ENCODE results near the gene GADD45G. TPM values are rescaled to one million over a fixed set of nuclear protein-coding genes. Genes with fewer than 3 reads are reported as not detected.

Gene GADD45G
- total RNA-seq, 1 donor from 2014 or later: 19.9 TPM

GRCh38 chr9:89641980-89642379, 37.2 kb downstream of the GADD45G start:
- intact Hi-C loops (cut with micrococcal nuclease): no loop called here
- H3K36me3 Mint-ChIP-seq (ENCODE audit: low read depth): no peaks in the 10 kb centered on the region

GRCh38 chr9:89642789-89643188, 38.0 kb downstream of the GADD45G start:
- Mint-ChIP-seq H3K27me3 (ENCODE audit: low read depth) (peaks cover 17% of the 10 kb centered on the region), H3K4me3 (ENCODE audit: low read depth) (no peak overlapping the region), H3K36me3 (ENCODE audit: low read depth) (no peaks in the 10 kb centered on the region), H3K9me3 (no peaks in the 10 kb centered on the region), H3K27ac (no peak overlapping the region), H3K4me1 (ENCODE audit: low read depth) (peaks cover 3% of the 10 kb centered on the region)
- intact Hi-C loops (cut with micrococcal nuclease): no loop called here
- DNase-seq (ENCODE audit: low spot score): no peak

More at GRCh38 chr9:89641980-89642379, 37.2 kb downstream of the GADD45G start:
- peaks cover 17% of the 10 kb centered on the region for H3K27me3 Mint-ChIP-seq (ENCODE audit: low read depth)
- no peaks in the 10 kb centered on the region for H3K9me3 Mint-ChIP-seq
- peaks cover 3% of the 10 kb centered on the region for H3K4me1 Mint-ChIP-seq (ENCODE audit: low read depth)
- no peak overlapping the region for H3K27ac Mint-ChIP-seq
- DNase-seq (ENCODE audit: low spot score): no peak
- H3K4me3 Mint-ChIP-seq (ENCODE audit: low read depth): no peak overlapping the region

GRCh38 chr9:89646189-89646939, 41.6 kb downstream of the GADD45G start:
- intact Hi-C loops (cut with micrococcal nuclease): no loop called here
- Mint-ChIP-seq H3K27ac (no peak overlapping the region), H3K4me3 (ENCODE audit: low read depth) (no peak overlapping the region), H3K27me3 (ENCODE audit: low read depth) (peaks cover 25% of the 10 kb centered on the region), H3K9me3 (no peaks in the 10 kb centered on the region), H3K4me1 (ENCODE audit: low read depth) (peaks cover 3% of the 10 kb centered on the region), H3K36me3 (ENCODE audit: low read depth) (no peaks in the 10 kb centered on the region)
- DNase-seq (ENCODE audit: low spot score): no peak

- Mint-ChIP-seq H3K4me3 (ENCODE audit: low read depth) (no peak overlapping the region), H3K36me3 (ENCODE audit: low read depth) (no peaks in the 10 kb centered on the region), H3K27ac (no peak overlapping the region), H3K27me3 (ENCODE audit: low read depth) (peaks cover 28% of the 10 kb centered on the region), H3K4me1 (ENCODE audit: low read depth) (peaks cover 2% of the 10 kb centered on the region), H3K9me3 (no peaks in the 10 kb centered on the region)
- no peak for DNase-seq (ENCODE audit: low spot score)
- intact Hi-C loops (cut with micrococcal nuclease): no loop called here
Measured at GRCh38 chr9:89647366-89648128, 42.7 kb downstream of the GADD45G start.

- Mint-ChIP-seq H3K4me1 (ENCODE audit: low read depth) (no peaks in the 10 kb centered on the region), H3K27ac (no peak overlapping the region), H3K27me3 (ENCODE audit: low read depth) (peaks cover 30% of the 10 kb centered on the region), H3K36me3 (ENCODE audit: low read depth) (no peaks in the 10 kb centered on the region), H3K4me3 (ENCODE audit: low read depth) (no peak overlapping the region), H3K9me3 (no peaks in the 10 kb centered on the region)
- intact Hi-C loops (cut with micrococcal nuclease): no loop called here
- no peak for DNase-seq (ENCODE audit: low spot score)
Measured at GRCh38 chr9:89648247-89649000, 43.6 kb downstream of the GADD45G start.

- Mint-ChIP-seq H3K4me3 (ENCODE audit: low read depth) (no peak overlapping the region), H3K27me3 (ENCODE audit: low read depth) (peaks cover 29% of the 10 kb centered on the region), H3K9me3 (no peaks in the 10 kb centered on the region), H3K4me1 (ENCODE audit: low read depth) (no peaks in the 10 kb centered on the region), H3K27ac (no peak overlapping the region), H3K36me3 (ENCODE audit: low read depth) (no peaks in the 10 kb centered on the region)
- intact Hi-C loops (cut with micrococcal nuclease): no loop called here
- no peak for DNase-seq (ENCODE audit: low spot score)
Measured at GRCh38 chr9:89649039-89649691, 44.4 kb downstream of the GADD45G start.

- H3K9me3 Mint-ChIP-seq: no peaks in the 10 kb centered on the region
- H3K27me3 Mint-ChIP-seq (ENCODE audit: low read depth): peaks cover 23% of the 10 kb centered on the region
- DNase-seq (ENCODE audit: low spot score): no peak
- H3K4me3 Mint-ChIP-seq (ENCODE audit: low read depth): no peak overlapping the region
- H3K27ac Mint-ChIP-seq: no peak overlapping the region
- H3K4me1 Mint-ChIP-seq (ENCODE audit: low read depth): peaks cover 31% of the 10 kb centered on the region
- H3K36me3 Mint-ChIP-seq (ENCODE audit: low read depth): no peaks in the 10 kb centered on the region
- intact Hi-C loops (cut with micrococcal nuclease): no loop called here
Measured at GRCh38 chr9:89654025-89654662, 49.3 kb downstream of the GADD45G start.

GRCh38 chr9:89655056-89655989, 50.5 kb downstream of the GADD45G start:
- no peak for DNase-seq (ENCODE audit: low spot score)
- H3K36me3 Mint-ChIP-seq (ENCODE audit: low read depth): no peaks in the 10 kb centered on the region
- H3K4me3 Mint-ChIP-seq (ENCODE audit: low read depth): no peak overlapping the region
- H3K9me3 Mint-ChIP-seq: no peaks in the 10 kb centered on the region
- intact Hi-C loops (cut with micrococcal nuclease): loop anchor here (5.0 kb wide), 1 partner anchor 48 kb away; the partner anchor contains the start of gene GADD45G
- peaks cover 21% of the 10 kb centered on the region for H3K27me3 Mint-ChIP-seq (ENCODE audit: low read depth)
- peaks cover 31% of the 10 kb centered on the region for H3K4me1 Mint-ChIP-seq (ENCODE audit: low read depth)
- no peak overlapping the region for H3K27ac Mint-ChIP-seq

Other genes with a start within 250 kb of the GADD45G start
- gene SEMA4D, start 106.9 kb upstream of the GADD45G start, total RNA-seq: 317 and 330 TPM in 2 replicates

All from activated T-helper 2 cell treated with anti-CD3 and anti-CD28 coated beads, Interferon-gamma antibody, Interleukin-2, Interleukin-4, amounts not matched to agents 10 μg/mL and 5 μg/mL and 100 μg/mL, durations not matched to agents 14 hours and 24 hours and 36 hours (primary cell).